Naive thymus-derived CD4-positive, alpha-beta T cell (primary cell): ENCODE measurements around the gene PTGIS. TPM values are rescaled to one million over a fixed set of nuclear protein-coding genes. Genes with fewer than 3 reads are reported as not detected.

Source experiments
- ATAC-seq: fragments of 150-1000 bp; cut with Tn5 transposase; 2 replicates; pipeline ENCODE4 v1.10.0; 2021; ENCODE audit warnings: mild to moderate bottlenecking, moderate library complexity
- CTCF ChIA-PET: fragments of 350-600 bp; sonication (Branson Sonifier 250); formaldehyde crosslinking; loops from one replicate; lab custom pipeline; 2021; ENCODE audit warnings: antibody characterized with exemption; lab: Charles Lee
- POLR2A ChIA-PET: fragments of 350-600 bp; sonication (Branson Sonifier 250); formaldehyde crosslinking; loops from one replicate; lab custom pipeline; 2021; ENCODE audit warnings: antibody characterized with exemption, inconsistent platforms; lab: Charles Lee
- DNase-seq, 9 donors: peaks; one replicate each; pipeline versions ENCODE4 v3.0.0 to v3.0.0-alpha.2; 2020 to 2022; ENCODE audit warnings: mixed read lengths in 1 of 9
- H3K27ac ChIP-seq: one replicate; pipeline ENCODE4 v1.7.0; 2013; ENCODE audit warnings: mild to moderate bottlenecking, low read depth, low read length, moderate library complexity
- H3K27me3 ChIP-seq, 2 donors: one replicate each; pipeline ENCODE4 v1.7.0; 2013; ENCODE audit warnings: low read length in 2 of 2, mild to moderate bottlenecking in 2 of 2, moderate library complexity in 2 of 2; ENCODE audit not compliant: control insufficient read depth in 2 of 2, insufficient read depth in 2 of 2
- H3K36me3 ChIP-seq, 3 experiments: 1 replicate in 2 of 3; 2 replicates in 1 of 3; pipeline ENCODE4 v1.7.0; 2013; ENCODE audit warnings: low read length in 3 of 3, mild to moderate bottlenecking in 3 of 3, moderate library complexity in 1 of 3; ENCODE audit not compliant: insufficient read depth in 3 of 3, control insufficient read depth in 2 of 3
- H3K4me1 ChIP-seq, 2 donors: one replicate each; pipeline ENCODE4 v1.7.0; 2013; ENCODE audit warnings: low read length in 2 of 2, mild to moderate bottlenecking in 2 of 2, moderate library complexity in 1 of 2; ENCODE audit not compliant: control insufficient read depth in 2 of 2, insufficient read depth in 2 of 2
- H3K4me3 ChIP-seq: 2 replicates; pipeline ENCODE4 v1.7.0; 2013; ENCODE audit warnings: mild to moderate bottlenecking, low read length
- H3K9me3 ChIP-seq, 3 experiments: 1 replicate in 2 of 3; 2 replicates in 1 of 3; pipeline ENCODE4 v1.7.0; 2013; ENCODE audit warnings: low read length in 3 of 3; ENCODE audit not compliant: control insufficient read depth in 2 of 3
- H3K27ac Mint-ChIP-seq, 9 donors: one replicate each; pipeline ENCODE4 v1.8.0; 2020 to 2022; ENCODE audit warnings: mixed read lengths in 9 of 9, mild to moderate bottlenecking in 8 of 9, moderate library complexity in 5 of 9, inconsistent platforms in 2 of 9
- H3K27me3 Mint-ChIP-seq, 5 donors: one replicate each; pipeline ENCODE4 v1.8.0; 2021 to 2022; ENCODE audit warnings: mixed read lengths in 5 of 5, mild to moderate bottlenecking in 1 of 5
- H3K36me3 Mint-ChIP-seq, 5 donors: one replicate each; pipeline ENCODE4 v1.8.0; 2020 to 2022; ENCODE audit warnings: mixed read lengths in 5 of 5, mild to moderate bottlenecking in 3 of 5, inconsistent platforms in 1 of 5
- H3K4me1 Mint-ChIP-seq, 7 donors: one replicate each; pipeline ENCODE4 v1.8.0; 2020 to 2022; ENCODE audit warnings: mixed read lengths in 7 of 7, mild to moderate bottlenecking in 3 of 7, inconsistent platforms in 1 of 7
- H3K4me3 Mint-ChIP-seq, 10 donors: one replicate each; pipeline ENCODE4 v1.8.0; 2020 to 2022; ENCODE audit warnings: mild to moderate bottlenecking in 10 of 10, mixed read lengths in 10 of 10, moderate library complexity in 6 of 10, inconsistent platforms in 2 of 10
- H3K9me3 Mint-ChIP-seq, 11 donors: one replicate each; pipeline ENCODE4 v1.8.0; 2020 to 2022; ENCODE audit warnings: mixed read lengths in 11 of 11, mild to moderate bottlenecking in 4 of 11, inconsistent platforms in 1 of 11, moderate library complexity in 1 of 11
- intact Hi-C, 2 donors: fragments of 100-400 bp; cut with micrococcal nuclease; formaldehyde crosslinking; loops; one replicate each; pipeline ENCODE4 v1.15.1; 2023
- polyA plus RNA-seq, 2 donors: library from polyadenylated mRNA; unstranded; fragments of 300-500 nt; fragmentation: Illumina TruSeq; gene quantifications; one replicate each; pipeline ENCODE4 v1.2.3, GENCODE V29; 2021
- total RNA-seq, 6 experiments: library from RNA in 5 of 6; stranded (reverse) in 5 of 6; gene quantifications; 1 replicate in 5 of 6; 2 replicates in 1 of 6; pipeline ENCODE4 v1.2.3 and lab custom pipeline; 2021 to 2026

PTGIS gene
- total and polyA plus RNA-seq, 7 experiments from 2014 or later, result 12.5 TPM; not detected in 6

GRCh38 chr20:49476016-49476355, 92.0 kb downstream of the PTGIS start:
- H3K4me1 Mint-ChIP-seq, result no peaks in the 10 kb centered on the region
- Histone ChIP-seq H3K9me3 (no peaks in the 10 kb centered on the region), H3K4me3 (no peak overlapping the region), H3K27me3 (no peaks in the 10 kb centered on the region), H3K4me1 (no peaks in the 10 kb centered on the region), H3K36me3 (no peaks in the 10 kb centered on the region), H3K27ac (no peak overlapping the region)
- no peak overlapping the region for H3K27ac Mint-ChIP-seq
- peaks cover 0 to 14% (median 0%) of the 10 kb centered on the region in 11 donors for H3K9me3 Mint-ChIP-seq
- peaks cover 33 to 45% (median 37%) of the 10 kb centered on the region in 5 donors for H3K27me3 Mint-ChIP-seq
- H3K36me3 Mint-ChIP-seq, result no peaks in the 10 kb centered on the region
- POLR2A ChIA-PET, result no interaction called here
- DNase-seq, result no peak
- CTCF ChIA-PET, result no interaction called here
- intact Hi-C loops, result no loop called here
- no peak overlapping the region for H3K4me3 Mint-ChIP-seq
- no peak for ATAC-seq

GRCh38 chr20:49475292-49476015, 92.5 kb downstream of the PTGIS start:
- ChIA-PET POLR2A (no interaction called here), CTCF (no interaction called here)
- no peaks in the 10 kb centered on the region for H3K9me3 ChIP-seq
- H3K9me3 Mint-ChIP-seq, result peaks cover 0 to 14% (median 0%) of the 10 kb centered on the region in 11 donors
- H3K27me3 ChIP-seq, result no peaks in the 10 kb centered on the region
- H3K36me3 Mint-ChIP-seq, result no peaks in the 10 kb centered on the region
- no peak for ATAC-seq
- peaks cover 31 to 45% (median 37%) of the 10 kb centered on the region in 5 donors for H3K27me3 Mint-ChIP-seq
- intact Hi-C loops, result no loop called here
- H3K4me3 Mint-ChIP-seq, result no peak overlapping the region
- H3K4me1 Mint-ChIP-seq, result no peaks in the 10 kb centered on the region
- H3K4me1 ChIP-seq, result no peaks in the 10 kb centered on the region
- no peaks in the 10 kb centered on the region for H3K36me3 ChIP-seq
- no peak overlapping the region for H3K27ac Mint-ChIP-seq
- DNase-seq, result no peak
- no peak overlapping the region for H3K4me3 ChIP-seq
- no peak overlapping the region for H3K27ac ChIP-seq

GRCh38 chr20:49471397-49471796, 96.5 kb downstream of the PTGIS start:
- Histone ChIP-seq H3K4me3 (no peak overlapping the region), H3K27me3 (no peaks in the 10 kb centered on the region), H3K36me3 (no peaks in the 10 kb centered on the region), H3K9me3 (no peaks in the 10 kb centered on the region), H3K27ac (no peak overlapping the region), H3K4me1 (peaks cover 0 to 4% of the 10 kb centered on the region in 2 donors)
- Mint-ChIP-seq H3K27ac (no peak overlapping the region), H3K9me3 (no peaks in the 10 kb centered on the region), H3K36me3 (no peaks in the 10 kb centered on the region), H3K27me3 (peaks cover 33 to 51% (median 42%) of the 10 kb centered on the region in 5 donors), H3K4me3 (no peak overlapping the region), H3K4me1 (no peaks in the 10 kb centered on the region)
- no peak for ATAC-seq
- ChIA-PET POLR2A (no interaction called here), CTCF (no interaction called here)
- intact Hi-C loops, result no loop called here
- DNase-seq, result no peak

- Mint-ChIP-seq H3K4me3 (no peak overlapping the region), H3K36me3 (no peaks in the 10 kb centered on the region), H3K4me1 (no peaks in the 10 kb centered on the region), H3K27me3 (peaks cover 33 to 51% (median 42%) of the 10 kb centered on the region in 5 donors), H3K9me3 (no peaks in the 10 kb centered on the region), H3K27ac (no peak overlapping the region)
- ATAC-seq, result no peak
- Histone ChIP-seq H3K27me3 (no peaks in the 10 kb centered on the region), H3K4me1 (peaks cover 0 to 4% of the 10 kb centered on the region in 2 donors), H3K27ac (no peak overlapping the region), H3K4me3 (no peak overlapping the region), H3K36me3 (no peaks in the 10 kb centered on the region), H3K9me3 (no peaks in the 10 kb centered on the region)
- DNase-seq, result no peak
- ChIA-PET POLR2A (no interaction called here), CTCF (interaction anchor here (0.6 kb wide), 1 partner anchor 1738 kb away, joined by 3 read pairs; no protein-coding TSS in a partner anchor)
- intact Hi-C loops, result no loop called here
These were observed 97.0 kb downstream of the PTGIS start for GRCh38 chr20:49470922-49471321.

GRCh38 chr20:49469060-49469459, 98.9 kb downstream of the PTGIS start:
- Mint-ChIP-seq H3K4me1 (peaks cover 0 to 3% (median 0%) of the 10 kb centered on the region in 7 donors), H3K27ac (no peak overlapping the region), H3K4me3 (no peak overlapping the region), H3K27me3 (peaks cover 23 to 41% (median 28%) of the 10 kb centered on the region in 5 donors), H3K9me3 (no peaks in the 10 kb centered on the region), H3K36me3 (no peaks in the 10 kb centered on the region)
- H3K36me3 ChIP-seq, result no peaks in the 10 kb centered on the region
- H3K9me3 ChIP-seq, result no peaks in the 10 kb centered on the region
- peaks cover 0 to 4% of the 10 kb centered on the region in 2 donors for H3K4me1 ChIP-seq
- no peak for DNase-seq
- ChIA-PET POLR2A (no interaction called here), CTCF (no interaction called here)
- intact Hi-C loops, result no loop called here
- no peaks in the 10 kb centered on the region for H3K27me3 ChIP-seq
- no peak for ATAC-seq
- H3K27ac ChIP-seq, result no peak overlapping the region
- H3K4me3 ChIP-seq, result no peak overlapping the region

GRCh38 chr20:49468412-49468811, 99.5 kb downstream of the PTGIS start:
- peaks cover 22 to 40% (median 27%) of the 10 kb centered on the region in 5 donors for H3K27me3 Mint-ChIP-seq
- H3K4me3 ChIP-seq, result no peak overlapping the region
- H3K36me3 Mint-ChIP-seq, result no peaks in the 10 kb centered on the region
- ChIA-PET POLR2A (no interaction called here), CTCF (no interaction called here)
- H3K27me3 ChIP-seq, result no peaks in the 10 kb centered on the region
- peak overlapping the region in 1 of 9 donors; percentile 16 for H3K27ac Mint-ChIP-seq
- no peak for ATAC-seq
- H3K27ac ChIP-seq, result no peak overlapping the region
- peaks cover 0 to 4% of the 10 kb centered on the region in 2 donors for H3K4me1 ChIP-seq
- intact Hi-C loops, result no loop called here
- H3K4me1 Mint-ChIP-seq, result peaks cover 0 to 3% (median 0%) of the 10 kb centered on the region in 7 donors
- H3K9me3 Mint-ChIP-seq, result no peaks in the 10 kb centered on the region
- H3K9me3 ChIP-seq, result no peaks in the 10 kb centered on the region
- DNase-seq, result no peak
- H3K4me3 Mint-ChIP-seq, result no peak overlapping the region
- H3K36me3 ChIP-seq, result no peaks in the 10 kb centered on the region
